ENCODE measurements around the gene GUK1. TPM values are rescaled to one million over a fixed set of nuclear protein-coding genes. Genes with fewer than 3 reads are reported as not detected.

The GUK1 gene
- total RNA-seq, 1 donor from 2014 or later, result 242 TPM

DNA sequence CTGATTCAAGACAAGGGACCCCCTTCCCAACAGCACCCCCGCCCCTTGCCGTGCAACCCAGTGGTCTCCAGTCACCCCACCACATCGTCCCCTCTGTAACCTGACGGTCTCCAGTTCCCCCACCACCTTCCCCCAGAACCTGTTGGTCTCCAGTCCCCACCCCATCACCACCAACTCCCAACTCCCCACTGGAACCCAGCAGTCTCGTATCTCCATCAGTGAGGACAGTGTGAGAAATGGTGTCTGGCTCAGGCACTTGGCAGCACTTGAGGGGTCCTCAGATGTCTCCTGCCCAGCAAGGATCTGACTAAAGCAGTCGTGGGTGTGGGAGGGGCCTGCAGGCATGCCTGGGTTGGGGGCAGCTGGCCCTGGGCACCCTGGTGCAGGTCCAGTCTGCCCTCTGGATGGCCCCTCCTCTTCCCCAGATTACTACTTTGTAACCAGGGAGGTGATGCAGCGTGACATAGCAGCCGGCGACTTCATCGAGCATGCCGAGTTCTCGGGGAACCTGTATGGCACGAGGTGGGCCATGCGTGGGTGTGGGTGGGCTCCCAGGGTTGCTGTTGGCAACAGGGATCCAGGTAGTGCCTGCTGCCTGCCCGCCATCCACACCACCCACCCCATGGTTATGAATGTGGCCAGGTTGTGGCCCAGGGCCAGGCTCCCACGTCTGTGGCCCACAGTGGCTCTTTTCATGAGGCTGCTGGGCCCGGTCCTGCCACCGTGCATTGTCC lies 6.5 kb downstream of the GUK1 start:
- TF ChIP-seq, protein P1, sequence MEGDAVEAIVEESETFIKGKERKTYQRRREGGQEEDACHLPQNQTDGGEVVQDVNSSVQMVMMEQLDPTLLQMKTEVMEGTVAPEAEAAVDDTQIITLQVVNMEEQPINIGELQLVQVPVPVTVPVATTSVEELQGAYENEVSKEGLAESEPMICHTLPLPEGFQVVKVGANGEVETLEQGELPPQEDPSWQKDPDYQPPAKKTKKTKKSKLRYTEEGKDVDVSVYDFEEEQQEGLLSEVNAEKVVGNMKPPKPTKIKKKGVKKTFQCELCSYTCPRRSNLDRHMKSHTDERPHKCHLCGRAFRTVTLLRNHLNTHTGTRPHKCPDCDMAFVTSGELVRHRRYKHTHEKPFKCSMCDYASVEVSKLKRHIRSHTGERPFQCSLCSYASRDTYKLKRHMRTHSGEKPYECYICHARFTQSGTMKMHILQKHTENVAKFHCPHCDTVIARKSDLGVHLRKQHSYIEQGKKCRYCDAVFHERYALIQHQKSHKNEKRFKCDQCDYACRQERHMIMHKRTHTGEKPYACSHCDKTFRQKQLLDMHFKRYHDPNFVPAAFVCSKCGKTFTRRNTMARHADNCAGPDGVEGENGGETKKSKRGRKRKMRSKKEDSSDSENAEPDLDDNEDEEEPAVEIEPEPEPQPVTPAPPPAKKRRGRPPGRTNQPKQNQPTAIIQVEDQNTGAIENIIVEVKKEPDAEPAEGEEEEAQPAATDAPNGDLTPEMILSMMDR (conservative IDR thresholded peaks at IDR 0.05; ENCODE audit: low read depth, low read length), result no peak
- no peak for DNase-seq (ENCODE audit: low read depth)
- no peak overlapping the region for H3K4me3 ChIP-seq (ENCODE audit: low read depth, low read length)

DNA sequence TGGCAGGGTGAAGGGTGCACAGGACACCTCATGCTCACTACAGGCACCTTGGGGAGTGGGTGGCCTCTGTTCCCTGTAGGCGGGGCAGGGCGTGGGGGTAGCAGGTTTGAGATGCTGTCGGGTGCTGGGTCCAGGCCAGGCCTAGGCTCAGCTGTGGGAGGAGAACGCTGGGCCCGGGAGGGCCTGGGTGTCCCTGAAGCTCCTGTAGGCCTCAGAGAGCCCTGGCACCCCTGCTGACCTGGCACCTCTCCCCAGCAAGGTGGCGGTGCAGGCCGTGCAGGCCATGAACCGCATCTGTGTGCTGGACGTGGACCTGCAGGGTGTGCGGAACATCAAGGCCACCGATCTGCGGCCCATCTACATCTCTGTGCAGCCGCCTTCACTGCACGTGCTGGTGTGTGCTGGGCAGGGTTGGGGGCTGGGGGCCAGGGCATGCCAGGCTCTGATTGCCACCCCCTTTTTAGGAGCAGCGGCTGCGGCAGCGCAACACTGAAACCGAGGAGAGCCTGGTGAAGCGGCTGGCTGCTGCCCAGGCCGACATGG lies 7.1 kb downstream of the GUK1 start:
- TF ChIP-seq, protein P1 (conservative IDR thresholded peaks at IDR 0.05; ENCODE audit: low read depth, low read length), result no peak
- no peak for DNase-seq (ENCODE audit: low read depth)

DNA sequence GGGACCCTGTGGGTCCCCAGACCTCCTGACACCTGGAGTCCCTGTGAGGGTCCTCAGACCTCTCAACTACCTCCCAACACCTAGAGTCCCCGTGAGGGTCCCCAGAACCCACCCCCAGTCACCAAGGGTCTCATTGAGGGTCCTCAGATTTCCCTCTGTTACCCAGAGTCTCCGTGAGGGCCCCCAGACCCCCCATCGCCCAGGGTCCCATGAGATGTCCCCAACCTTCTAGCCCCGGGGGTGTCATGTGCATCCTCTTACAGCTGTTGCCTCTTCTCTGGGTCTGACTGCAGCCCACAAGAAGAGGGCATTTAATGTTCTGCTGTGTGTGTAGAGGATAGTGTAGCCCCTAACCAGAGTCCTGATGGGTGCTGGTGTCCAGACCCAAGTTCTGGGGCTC lies 7.7 kb downstream of the GUK1 start:
- DNase-seq (ENCODE audit: low read depth), result no peak
- H3K4me3 ChIP-seq (ENCODE audit: low read depth, low read length), result no peak overlapping the region
- TF ChIP-seq, protein P1 (conservative IDR thresholded peaks at IDR 0.05; ENCODE audit: low read depth, low read length), result no peak

More for the DNA sequence above, 7.1 kb downstream of the GUK1 start:
- no peak overlapping the region for H3K4me3 ChIP-seq (ENCODE audit: low read depth, low read length)

DNA sequence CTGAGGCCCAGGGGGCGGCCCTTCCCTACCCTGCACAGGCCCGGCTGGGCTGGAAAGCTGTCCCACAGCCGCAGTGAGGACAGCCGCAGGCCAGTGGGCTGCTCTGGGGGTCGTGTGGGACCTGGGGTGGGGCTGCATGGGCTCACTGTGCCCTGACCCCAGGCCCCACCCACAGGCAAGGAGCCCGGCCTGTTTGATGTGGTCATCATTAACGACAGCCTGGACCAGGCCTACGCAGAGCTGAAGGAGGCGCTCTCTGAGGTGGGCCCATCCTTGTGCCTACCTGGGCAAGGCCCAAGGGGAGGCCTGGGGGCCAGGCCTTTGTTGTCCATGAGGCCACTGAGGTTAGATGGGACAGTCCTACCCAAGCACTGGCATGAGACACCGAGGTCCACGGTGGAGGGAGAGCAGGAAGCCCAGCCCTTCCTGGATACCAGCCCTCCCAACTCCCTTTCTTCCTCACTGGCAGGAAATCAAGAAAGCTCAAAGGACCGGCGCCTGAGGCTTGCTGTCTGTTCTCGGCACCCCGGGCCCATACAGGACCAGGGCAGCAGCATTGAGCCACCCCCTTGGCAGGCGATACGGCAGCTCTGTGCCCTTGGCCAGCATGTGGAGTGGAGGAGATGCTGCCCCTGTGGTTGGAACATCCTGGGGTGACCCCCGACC lies 8.2 kb downstream of the GUK1 start:
- TF ChIP-seq, protein P1 (conservative IDR thresholded peaks at IDR 0.05; ENCODE audit: low read depth, low read length), result no peak
- H3K4me3 ChIP-seq (ENCODE audit: low read depth, low read length), result no peak overlapping the region
- DNase-seq (ENCODE audit: low read depth), result no peak

DNA sequence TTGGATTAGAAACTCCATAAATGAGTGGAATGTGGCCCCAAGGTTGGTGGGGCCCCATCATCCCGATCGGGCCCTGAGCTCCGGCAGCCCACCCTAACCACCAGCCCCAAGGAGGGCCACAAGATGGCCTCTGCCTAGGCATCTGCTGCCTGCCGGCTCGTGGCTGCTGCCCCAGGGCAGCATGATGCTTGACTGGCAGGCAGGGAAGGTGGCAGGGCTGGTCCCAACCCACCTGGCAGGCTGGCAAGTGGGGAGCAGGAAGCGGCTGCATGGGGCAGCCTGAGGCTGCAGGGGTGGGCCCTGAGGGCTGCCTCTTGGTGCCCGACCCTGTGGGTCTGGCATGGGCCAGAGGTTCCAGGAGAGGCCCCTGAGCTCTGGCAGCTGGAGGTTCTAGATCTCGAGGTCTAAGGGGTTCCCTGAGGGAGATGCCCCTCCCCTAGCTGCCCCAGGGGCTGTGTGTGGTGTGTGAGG lies 8.9 kb downstream of the GUK1 start:
- no peak overlapping the region for H3K4me3 ChIP-seq (ENCODE audit: low read depth, low read length)
- TF ChIP-seq, protein P1 (conservative IDR thresholded peaks at IDR 0.05; ENCODE audit: low read depth, low read length), result no peak
- DNase-seq (ENCODE audit: low read depth), result no peak

DNA sequence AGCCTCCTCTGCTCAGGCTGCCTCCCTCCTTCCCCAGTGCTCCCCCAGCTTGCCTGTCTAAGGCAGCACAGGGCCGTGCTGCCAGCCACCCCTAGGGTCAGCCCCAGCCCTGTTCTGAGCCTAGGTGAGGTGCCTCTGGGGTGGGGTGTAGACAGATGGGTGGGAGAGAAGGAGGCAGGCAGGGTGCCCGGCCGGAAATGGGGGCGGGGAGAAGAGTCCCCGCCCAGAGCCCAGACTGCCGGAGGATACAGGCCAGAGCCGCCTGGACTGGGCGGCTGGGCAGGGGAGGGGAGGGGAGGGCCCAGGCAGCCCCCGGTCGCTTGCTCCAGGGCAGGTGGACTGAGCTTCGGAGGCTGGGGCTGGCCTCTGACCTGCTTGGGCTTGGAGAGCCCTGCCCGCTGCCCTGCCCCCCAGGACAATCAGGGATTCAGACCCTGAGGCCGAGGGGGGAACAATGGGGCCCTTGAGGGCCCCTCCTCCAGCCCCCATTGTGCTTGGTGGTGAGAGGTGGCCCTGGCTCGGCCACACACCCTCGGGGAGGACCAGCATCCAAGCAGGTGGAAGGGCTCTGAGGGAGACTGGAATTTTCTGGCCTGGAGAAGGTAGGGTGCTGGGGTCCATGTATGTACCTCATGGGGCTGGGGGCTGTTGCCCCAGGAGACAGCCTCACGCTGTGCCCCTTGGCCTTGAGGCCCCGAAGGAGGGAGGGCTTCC lies 9.5 kb downstream of the GUK1 start, which contains the start of gene GJC2:
Gene GJC2 (plus strand): TSS at position 525 of the 714 bp plus-strand sequence. CDS start 7,829 bp downstream, outside the sequence.
- no peak within 1 kb of the TSS for H3K4me3 ChIP-seq (ENCODE audit: low read depth, low read length)
- TF ChIP-seq, protein P1 (conservative IDR thresholded peaks at IDR 0.05; ENCODE audit: low read depth, low read length), result no peak
- no peak for DNase-seq (ENCODE audit: low read depth)

All from epithelial cell of proximal tubule (primary cell).